K562 (cell line): ENCODE data around the gene CPED1. TPM values are rescaled to one million over a fixed set of nuclear protein-coding genes. Genes with fewer than 3 reads are reported as not detected.

Experiments used
- CEBPG ChIP-seq, 3 experiments: fragments of 200-800 bp in 1 of 3; sonication (Bioruptor generic) in 1 of 3; sonication (generic) in 1 of 3; formaldehyde crosslinking in 1 of 3; IDR thresholded peaks in 2 of 3; conservative IDR thresholded peaks in 1 of 3; 2 replicates each; pipeline versions ENCODE4 v1.6.1 to v1.8.0; 2016 to 2022; ENCODE audit warnings: missing compliant biosample characterization in 2 of 3, missing genetic modification characterization in 2 of 3, mild to moderate bottlenecking in 1 of 3, missing genetic modification reagents in 1 of 3
- ELF1 ChIP-seq: fragments of 200-800 bp; sonication (Bioruptor generic); IDR thresholded peaks from 2 replicates; pipeline ENCODE4 v1.6.1; 2016; ENCODE audit warnings: missing genetic modification characterization, missing compliant biosample characterization
- GATA2 ChIP-seq: sonication (generic); formaldehyde crosslinking; IDR thresholded peaks from 2 replicates; pipeline ENCODE4 v1.4.0; 2020; ENCODE audit warnings: mild to moderate bottlenecking, missing genetic modification reagents
- GTF2F1 ChIP-seq: IDR thresholded peaks from 2 replicates; pipeline ENCODE4 v1.6.1; 2011; ENCODE audit warnings: low read depth, low read length, improper control_type of control experiment
- HEY1 ChIP-seq: fragments of 250-450 bp; sonication (Bioruptor Pico); IDR thresholded peaks from 2 replicates; pipeline ENCODE4 v1.5.0; 2020; ENCODE audit warnings: mild to moderate bottlenecking, moderate library complexity, borderline replicate concordance
- KAT2B ChIP-seq: IDR thresholded peaks from one replicate; pipeline ENCODE4 v1.6.1; 2012; ENCODE audit warnings: low read depth, mild to moderate bottlenecking, control low read depth, inconsistent platforms, low read length, moderate library complexity
- KLF6 ChIP-seq: fragments of 250-450 bp; sonication (Bioruptor Pico); IDR thresholded peaks from 2 replicates; pipeline ENCODE4 v1.4.0; 2020; ENCODE audit warnings: mild to moderate bottlenecking, moderate library complexity, borderline replicate concordance
- L3MBTL2 ChIP-seq: fragments of 450-650 bp; IDR thresholded peaks from 2 replicates; pipeline ENCODE4 v1.6.1; 2016; ENCODE audit warnings: mild to moderate bottlenecking, moderate library complexity
- PHB2 ChIP-seq: fragments of 450-650 bp; IDR thresholded peaks from 2 replicates; pipeline ENCODE4 v1.6.1; 2017; ENCODE audit warnings: low read depth
- PHF20 ChIP-seq: fragments of 450-650 bp; IDR thresholded peaks from 2 replicates; pipeline ENCODE4 v1.6.1; 2018; ENCODE audit not compliant: partially characterized antibody
- PKNOX1 ChIP-seq: fragments of 450-650 bp; IDR thresholded peaks from 2 replicates; pipeline ENCODE4 v1.6.1; 2016
- POLR2AphosphoS2 ChIP-seq: IDR thresholded peaks from 2 replicates; pipeline ENCODE4 v1.6.1; 2012; ENCODE audit warnings: low read length, improper control_type of control experiment
- RBFOX2 ChIP-seq: fragments of 200-400 bp; formaldehyde crosslinking; IDR thresholded peaks from 2 replicates; pipeline ENCODE4 v1.6.1; 2017; ENCODE audit warnings: low read depth, mild to moderate bottlenecking, low read length, moderate library complexity
- SAFB2 ChIP-seq: fragments of 200-400 bp; formaldehyde crosslinking; IDR thresholded peaks from 2 replicates; pipeline ENCODE4 v1.6.1; 2018; ENCODE audit warnings: borderline replicate concordance, low read length, low read depth, moderate library complexity; ENCODE audit not compliant: severe bottlenecking
- SMARCE1 ChIP-seq: fragments of 450-650 bp; IDR thresholded peaks from 2 replicates; pipeline ENCODE4 v1.7.1; 2016; ENCODE audit warnings: mild to moderate bottlenecking
- SREBF1 ChIP-seq: fragments of 150-350 bp; IDR thresholded peaks from 2 replicates; pipeline ENCODE4 v1.6.1; 2014; ENCODE audit warnings: antibody characterized with exemption, low read depth, low read length, borderline replicate concordance
- STAG1 ChIP-seq: sonication (generic); formaldehyde crosslinking; IDR thresholded peaks from 2 replicates; pipeline ENCODE4 v1.5.0; 2020; ENCODE audit warnings: missing genetic modification reagents, borderline replicate concordance
- STAT6 ChIP-seq: sonication (generic); formaldehyde crosslinking; IDR thresholded peaks from 2 replicates; pipeline ENCODE4 v1.8.1; 2023; ENCODE audit warnings: mild to moderate bottlenecking, missing genetic modification reagents
- ZNF124 ChIP-seq: sonication (generic); formaldehyde crosslinking; IDR thresholded peaks from 2 replicates; pipeline ENCODE4 v1.8.1; 2022; ENCODE audit warnings: missing genetic modification reagents
- ZNF217 ChIP-seq: sonication (generic); formaldehyde crosslinking; IDR thresholded peaks from 2 replicates; pipeline ENCODE4 v1.8.0; 2022; ENCODE audit warnings: mild to moderate bottlenecking, missing genetic modification reagents
- ZNF3 ChIP-seq: fragments of 250-450 bp; sonication (Bioruptor Pico); IDR thresholded peaks from 2 replicates; pipeline ENCODE4 v1.5.0; 2021; ENCODE audit warnings: mild to moderate bottlenecking, moderate library complexity
- ZNF436 ChIP-seq: fragments of 250-450, 450-650 bp; sonication (Bioruptor Pico); formaldehyde crosslinking; IDR thresholded peaks from 2 replicates; pipeline ENCODE4 v1.7.0; 2020; ENCODE audit warnings: mild to moderate bottlenecking
- ZNF57 ChIP-seq: fragments of 450-650 bp; formaldehyde crosslinking; IDR thresholded peaks from 2 replicates; pipeline ENCODE4 v1.4.0; 2020; ENCODE audit warnings: mild to moderate bottlenecking, moderate library complexity
- ZNF780A ChIP-seq: fragments of 250-450 bp; sonication (Bioruptor Pico); IDR thresholded peaks from 2 replicates; pipeline ENCODE4 v1.5.0; 2021; ENCODE audit warnings: mild to moderate bottlenecking
- polyA plus RNA-seq, 8 experiments: library from polyadenylated mRNA; depleted of rRNA in 4 of 8; stranded (reverse) in 5 of 8; unstranded in 3 of 8; fragments of >200 nt; fragmentation: Nextera tagmentation in 2 of 8; fragmentation: Illumina TruSeq in 1 of 8; extraction: Ambion mirVana in 2 of 8; extraction: Trizol in 1 of 8; gene quantifications; 2 replicates each; pipeline versions ENCODE4 v1.2.1 to v1.2.3, GENCODE V29; 2011 to 2014; ENCODE audit warnings: inconsistent platforms in 1 of 8, missing spikeins in 1 of 8
- total RNA-seq, 7 experiments: library from RNA; depleted of rRNA in 6 of 7; stranded (reverse); fragments of >200 nt in 6 of 7; fragmentation: Illumina TruSeq in 2 of 7; extraction: Trizol in 2 of 7; gene quantifications; 2 replicates each; pipeline versions ENCODE4 v1.2.1 to v1.2.3, GENCODE V29; 2011 to 2021; ENCODE audit warnings: low replicate concordance in 1 of 7

The CPED1 gene
- total and polyA plus RNA-seq, 9 of the 15 experiments (the other 6 are each of a cell fraction or from before 2014, with no cell fraction given), result 195 to 393 (median 290) TPM

GRCh38 chr7:120989257-120990220 is 1.0 kb downstream of the CPED1 start (continued):
- TF ChIP-seq RBFOX2 (0 out of 2 replicates have a peak, but pooled peaks have one; percentile 10), PKNOX1 (no peak), KLF6 (CRISPR knock-in tag) (no peak), KAT2B (no peak), CEBPG (CRISPR knock-in tag; IDR thresholded peaks at IDR 0.05) (no peak), CEBPG (tag; conservative IDR thresholded peaks at IDR 0.05 in 1 of 2, IDR thresholded peaks at IDR 0.05 in 1 of 2) (no peak), HEY1 (CRISPR knock-in tag) (no peak), L3MBTL2 (no peak), ELF1 (no peak), ZNF57 (CRISPR knock-in tag) (no peak), STAT6 (CRISPR knock-in tag) (0 out of 2 replicates have a peak, but pooled peaks have one; percentile 27), PHF20 (no peak), POLR2AphosphoS2 (no peak), ZNF217 (no peak), ZNF3 (CRISPR knock-in tag) (no peak), GATA2 (CRISPR knock-in tag) (no peak), SAFB2 (no peak), SMARCE1 (no peak), STAG1 (CRISPR knock-in tag) (no peak), PHB2 (no peak), SREBF1 (no peak), ZNF780A (CRISPR knock-in tag) (no peak), ZNF436 (CRISPR knock-in tag) (no peak), GTF2F1 (no peak), ZNF124 (no peak)
- TF ChIP-seq, all 486 proteins: peak for 41
